PC-3 (cell line): Measurements from ENCODE around the gene TFF2. TPM values are rescaled to one million over a fixed set of nuclear protein-coding genes. Genes with fewer than 3 reads are reported as not detected.

Experiments used
- ATAC-seq: fragments of 200-7000 bp; cut with Tn5 transposase; 2 replicates; pipeline ENCODE4 v1.9.1; 2020; ENCODE audit warnings: mild to moderate bottlenecking, moderate library complexity
- BruUV-seq: library from RNA; stranded (reverse); fragments of 400-500 nt; replicated peaks from 2 replicates; lab custom pipeline; 2021; lab: Mats Ljungman, UMichigan
- CTCF ChIA-PET: fragments of 300-600 bp; sonication (Branson Sonifier 250); formaldehyde crosslinking; loops from one replicate; lab custom pipeline; 2022; ENCODE audit warnings: antibody characterized with exemption; lab: Charles Lee
- POLR2A ChIA-PET: fragments of 300-600 bp; sonication (Branson Sonifier 250); formaldehyde crosslinking; loops from one replicate; lab custom pipeline; 2022; ENCODE audit warnings: antibody characterized with exemption; ENCODE audit not compliant: unreplicated experiment; lab: Charles Lee
- DNase-seq: peaks from one replicate; pipeline ENCODE4 v3.0.0-alpha.2; 2015
- H2AFZ ChIP-seq: fragments of 300-600 bp; sonication (generic); 2 replicates; pipeline ENCODE4 v1.6.0; 2016; ENCODE audit warnings: antibody characterized with exemption, low read length
- H3F3A ChIP-seq: fragments of 300-600 bp; sonication (generic); one replicate; pipeline ENCODE4 v1.6.0; 2017; ENCODE audit warnings: antibody characterized with exemption, low read length, control low read depth, mild to moderate bottlenecking; ENCODE audit not compliant: unreplicated experiment
- H3K27ac ChIP-seq: fragments of 300-600 bp; sonication (generic); 2 replicates; pipeline ENCODE4 v1.5.1; 2016; ENCODE audit warnings: mild to moderate bottlenecking, low read length
- H3K27me3 ChIP-seq: fragments of 300-600 bp; sonication (generic); 2 replicates; pipeline ENCODE4 v1.6.1; 2016; ENCODE audit warnings: low read length, mixed read lengths
- H3K36me3 ChIP-seq: fragments of 300-600 bp; sonication (generic); 2 replicates; pipeline ENCODE4 v1.6.1; 2016; ENCODE audit warnings: low read depth, mixed run types, low read length, mixed read lengths
- H3K4me1 ChIP-seq: fragments of 300-600 bp; sonication (generic); 2 replicates; pipeline ENCODE4 v1.5.1; 2016; ENCODE audit warnings: low read length; ENCODE audit not compliant: insufficient read depth
- H3K4me2 ChIP-seq: fragments of 300-600 bp; sonication (generic); 2 replicates; pipeline ENCODE4 v1.6.0; 2016; ENCODE audit warnings: low read length
- H3K4me3 ChIP-seq: fragments of 300-600 bp; sonication (generic); 2 replicates; pipeline ENCODE4 v1.5.1; 2016; ENCODE audit warnings: mild to moderate bottlenecking, low read length, mixed read lengths
- H3K79me2 ChIP-seq: fragments of 300-600 bp; sonication (generic); 2 replicates; pipeline ENCODE4 v1.6.1; 2017; ENCODE audit warnings: low read length, mixed read lengths
- H3K9ac ChIP-seq: fragments of 300-600 bp; sonication (generic); 2 replicates; pipeline ENCODE4 v1.6.0; 2016; ENCODE audit warnings: mild to moderate bottlenecking, low read length
- H3K9me2 ChIP-seq: fragments of 300-600 bp; sonication (generic); replicated peaks from 2 replicates; pipeline ENCODE4 v1.6.1; 2016; ENCODE audit warnings: mixed run types, low read length, mixed read lengths
- H3K9me3 ChIP-seq: fragments of 300-600 bp; sonication (generic); 2 replicates; pipeline ENCODE4 v1.6.1; 2016; ENCODE audit warnings: low read length, mixed read lengths
- H4K20me1 ChIP-seq: fragments of 300-600 bp; sonication (generic); 2 replicates; pipeline ENCODE4 v1.6.1; 2016; ENCODE audit warnings: low read length, mixed read lengths
- EZH2 ChIP-seq: fragments of 300-600 bp; sonication (generic); IDR thresholded peaks from one replicate; pipeline ENCODE4 v1.6.1; 2017; ENCODE audit warnings: antibody characterized with exemption, mild to moderate bottlenecking, low read length; ENCODE audit not compliant: unreplicated experiment
- EZH2phosphoT487 ChIP-seq: fragments of 300-600 bp; sonication (generic); IDR thresholded peaks from 2 replicates; pipeline ENCODE4 v1.6.1; 2018; ENCODE audit warnings: mild to moderate bottlenecking, antibody characterized with exemption, low read length, borderline replicate concordance
- intact Hi-C: fragments of 100-400 bp; cut with micrococcal nuclease; formaldehyde crosslinking; loops from 2 replicates; pipeline ENCODE4 v1.9.0; 2023
- total RNA-seq: library from RNA; depleted of rRNA; stranded (reverse); fragments of >200 nt; gene quantifications from 2 replicates; pipeline ENCODE4 v1.2.3, GENCODE V29; 2014; rRNA removed
- TF ChIP-seq, protein P1 (sequence below): fragments of 300-600 bp; sonication (generic); conservative IDR thresholded peaks from 2 replicates; pipeline ENCODE4 v1.5.1; 2017; ENCODE audit warnings: antibody characterized with exemption, low read depth, mild to moderate bottlenecking, low read length

The TFF2 gene
- total RNA-seq, 1 experiment from 2014 or later = 21.1 TPM

DNA sequence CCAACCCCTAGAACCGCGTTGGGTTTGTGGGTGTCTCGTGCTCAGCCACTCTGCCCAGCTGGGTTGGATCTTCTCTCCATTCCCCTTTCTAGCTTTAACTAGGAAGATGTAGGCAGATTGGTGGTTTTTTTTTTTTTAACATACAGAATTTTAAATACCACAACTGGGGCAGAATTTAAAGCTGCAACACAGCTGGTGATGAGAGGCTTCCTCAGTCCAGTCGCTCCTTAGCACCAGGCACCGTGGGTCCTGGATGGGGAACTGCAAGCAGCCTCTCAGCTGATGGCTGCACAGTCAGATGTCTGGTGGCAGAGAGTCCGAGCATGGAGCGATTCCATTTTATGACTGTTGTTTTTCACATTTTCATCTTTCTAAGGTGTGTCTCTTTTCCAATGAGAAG is 54.3 kb downstream of the TFF2 start:
- H3K79me2 ChIP-seq = no peaks in the 10 kb centered on the region
- H3K9ac ChIP-seq = no peak overlapping the region
- H3K9me2 ChIP-seq = no peaks in the 10 kb centered on the region
- H3F3A ChIP-seq = no peaks in the 10 kb centered on the region
- DNase-seq = no peak
- no peak overlapping the region for H2AFZ ChIP-seq
- no peak for ATAC-seq
- ChIA-PET CTCF (interaction anchor here (0.6 kb wide), 2 partner anchors 13 to 148 kb away, joined by 3 to 13 read pairs; no protein-coding TSS in a partner anchor), POLR2A (no interaction called here)
- no peak overlapping the region for H3K4me3 ChIP-seq
- no peaks in the 10 kb centered on the region for H3K36me3 ChIP-seq
- TF ChIP-seq, protein P1, sequence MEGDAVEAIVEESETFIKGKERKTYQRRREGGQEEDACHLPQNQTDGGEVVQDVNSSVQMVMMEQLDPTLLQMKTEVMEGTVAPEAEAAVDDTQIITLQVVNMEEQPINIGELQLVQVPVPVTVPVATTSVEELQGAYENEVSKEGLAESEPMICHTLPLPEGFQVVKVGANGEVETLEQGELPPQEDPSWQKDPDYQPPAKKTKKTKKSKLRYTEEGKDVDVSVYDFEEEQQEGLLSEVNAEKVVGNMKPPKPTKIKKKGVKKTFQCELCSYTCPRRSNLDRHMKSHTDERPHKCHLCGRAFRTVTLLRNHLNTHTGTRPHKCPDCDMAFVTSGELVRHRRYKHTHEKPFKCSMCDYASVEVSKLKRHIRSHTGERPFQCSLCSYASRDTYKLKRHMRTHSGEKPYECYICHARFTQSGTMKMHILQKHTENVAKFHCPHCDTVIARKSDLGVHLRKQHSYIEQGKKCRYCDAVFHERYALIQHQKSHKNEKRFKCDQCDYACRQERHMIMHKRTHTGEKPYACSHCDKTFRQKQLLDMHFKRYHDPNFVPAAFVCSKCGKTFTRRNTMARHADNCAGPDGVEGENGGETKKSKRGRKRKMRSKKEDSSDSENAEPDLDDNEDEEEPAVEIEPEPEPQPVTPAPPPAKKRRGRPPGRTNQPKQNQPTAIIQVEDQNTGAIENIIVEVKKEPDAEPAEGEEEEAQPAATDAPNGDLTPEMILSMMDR = no peak
- no peak for TF ChIP-seq EZH2
- TF ChIP-seq EZH2phosphoT487 = no peak
- intact Hi-C loops = no loop called here
- H3K9me3 ChIP-seq = no peaks in the 10 kb centered on the region
- no peak overlapping the region for H3K27ac ChIP-seq
- no peaks in the 10 kb centered on the region; the same call in 1 of the 2 replicates for H3K27me3 ChIP-seq
- H4K20me1 ChIP-seq = no peaks in the 10 kb centered on the region
- H3K4me1 ChIP-seq = no peaks in the 10 kb centered on the region
- H3K4me2 ChIP-seq = no peak overlapping the region
- BruUV-seq = no TSS peak

Other genes with a start within 250 kb of the TFF2 start
- 0.66 and 2.0 TPM in 2 replicates for gene ABCG1, start 131.9 kb downstream of the TFF2 start, total RNA-seq
- gene TFF3, start 35.6 kb downstream of the TFF2 start, total RNA-seq = 2.8 and 9.1 TPM in 2 replicates
- gene TFF1, start 15.5 kb upstream of the TFF2 start, total RNA-seq = 99.2 and 111 TPM in 2 replicates
- gene TMPRSS3, start 45.1 kb upstream of the TFF2 start, total RNA-seq = not detected in 2 replicates
- 1.0 TPM in 1 of 2 replicates, not detected in the other for gene UBASH3A, start 52.9 kb upstream of the TFF2 start, total RNA-seq
- gene RSPH1, start 145.2 kb upstream of the TFF2 start, total RNA-seq = 0.51 and 0.98 TPM in 2 replicates
- gene SLC37A1, start 162.9 kb upstream of the TFF2 start, total RNA-seq = 34.2 and 38.3 TPM in 2 replicates